ENCODE results near the gene MITF. TPM values are rescaled to one million over a fixed set of nuclear protein-coding genes. Genes with fewer than 3 reads are reported as not detected.

The MITF gene
- total RNA-seq, 2 experiments from 2014 or later: not detected

- no peaks in the 10 kb centered on the region for H3K4me1 ChIP-seq (ENCODE audit: insufficient read depth, low read length, poor library complexity, severe bottlenecking)
- no peaks in the 10 kb centered on the region for H3K9me2 ChIP-seq (ENCODE audit: insufficient read depth, low read length)
- 0 out of 2 replicates have a peak, but pooled peaks cover under 1% of the 10 kb centered on the region for H3K9me3 ChIP-seq (ENCODE audit: low read length)
- H3K27ac ChIP-seq (ENCODE audit: low read depth, low read length, poor library complexity, severe bottlenecking): no peak overlapping the region
- no peak for DNase-seq (ENCODE audit: low spot score)
- intact Hi-C loops (cut with micrococcal nuclease; ENCODE audit: unreplicated experiment): no loop called here
- CTCF ChIA-PET (ENCODE audit: unreplicated experiment): no interaction called here
- H3K79me2 ChIP-seq (ENCODE audit: insufficient read depth, low read depth, low read length): no peaks in the 10 kb centered on the region
- no peaks in the 10 kb centered on the region for H3K36me3 ChIP-seq (ENCODE audit: insufficient read depth, low read length)
- BruUV-seq (replicated peaks): no TSS peak
- POLR2A ChIA-PET: no interaction called here
- H2AFZ ChIP-seq (ENCODE audit: low read length): no peak overlapping the region
- no peak overlapping the region for H3K4me3 ChIP-seq (ENCODE audit: low read depth, low read length, poor library complexity, severe bottlenecking)
- TF ChIP-seq CTCF (conservative IDR thresholded peaks at IDR 0.05; ENCODE audit: low read length) (no peak), EZH2phosphoT487 (IDR thresholded peaks at IDR 0.05; ENCODE audit: borderline replicate concordance, low read depth, low read length) (no peak)
- no peaks in the 10 kb centered on the region for H4K20me1 ChIP-seq (ENCODE audit: insufficient read depth, low read length)
- no peak overlapping the region for H3K4me2 ChIP-seq (ENCODE audit: low read length)
Observed at GRCh38 chr3:69997631-69998307, 258.5 kb downstream of the MITF start.

- TF ChIP-seq CTCF (conservative IDR thresholded peaks at IDR 0.05; ENCODE audit: low read length) (no peak), EZH2phosphoT487 (IDR thresholded peaks at IDR 0.05; ENCODE audit: borderline replicate concordance, low read depth, low read length) (no peak)
- H3K9me2 ChIP-seq (ENCODE audit: insufficient read depth, low read length): no peaks in the 10 kb centered on the region
- 0 out of 2 replicates have a peak, but pooled peaks cover 5% of the 10 kb centered on the region for H3K9me3 ChIP-seq (ENCODE audit: low read length)
- no TSS peak for BruUV-seq (replicated peaks)
- intact Hi-C loops (cut with micrococcal nuclease; ENCODE audit: unreplicated experiment): no loop called here
- no peak overlapping the region for H3K27ac ChIP-seq (ENCODE audit: low read depth, low read length, poor library complexity, severe bottlenecking)
- no peaks in the 10 kb centered on the region for H3K4me1 ChIP-seq (ENCODE audit: insufficient read depth, low read length, poor library complexity, severe bottlenecking)
- POLR2A ChIA-PET: no interaction called here
- H3K36me3 ChIP-seq (ENCODE audit: insufficient read depth, low read length): no peaks in the 10 kb centered on the region
- no peak overlapping the region for H2AFZ ChIP-seq (ENCODE audit: low read length)
- H3K4me2 ChIP-seq (ENCODE audit: low read length): no peak overlapping the region
- H3K79me2 ChIP-seq (ENCODE audit: insufficient read depth, low read depth, low read length): no peaks in the 10 kb centered on the region
- no peak for DNase-seq (ENCODE audit: low spot score)
- CTCF ChIA-PET (ENCODE audit: unreplicated experiment): no interaction called here
- H4K20me1 ChIP-seq (ENCODE audit: insufficient read depth, low read length): no peaks in the 10 kb centered on the region
- no peak overlapping the region for H3K4me3 ChIP-seq (ENCODE audit: low read depth, low read length, poor library complexity, severe bottlenecking)
Observed at GRCh38 chr3:69998759-69999139, 259.5 kb downstream of the MITF start.

- Histone ChIP-seq H3K27ac (ENCODE audit: low read depth, low read length, poor library complexity, severe bottlenecking) (no peak within 1 kb of the TSS), H3K79me2 (ENCODE audit: insufficient read depth, low read depth, low read length) (no peaks in the 10 kb centered on the region), H3K9me2 (ENCODE audit: insufficient read depth, low read length) (no peaks in the 10 kb centered on the region), H2AFZ (ENCODE audit: low read length) (no peak within 1 kb of the TSS), H3K4me1 (ENCODE audit: insufficient read depth, low read length, poor library complexity, severe bottlenecking) (no peaks in the 10 kb centered on the region), H3K36me3 (ENCODE audit: insufficient read depth, low read length) (no peaks in the 10 kb centered on the region), H3K4me3 (ENCODE audit: low read depth, low read length, poor library complexity, severe bottlenecking) (no peak within 1 kb of the TSS), H4K20me1 (ENCODE audit: insufficient read depth, low read length) (no peaks in the 10 kb centered on the region), H3K4me2 (ENCODE audit: low read length) (no peak within 1 kb of the TSS), H3K9me3 (ENCODE audit: low read length) (0 out of 2 replicates have a peak, but pooled peaks cover 5% of the 10 kb centered on the region)
- no peak for TF ChIP-seq CTCF (conservative IDR thresholded peaks at IDR 0.05; ENCODE audit: low read length)
- no peak for TF ChIP-seq EZH2phosphoT487 (IDR thresholded peaks at IDR 0.05; ENCODE audit: borderline replicate concordance, low read depth, low read length)
- ChIA-PET POLR2A (no interaction called here), CTCF (ENCODE audit: unreplicated experiment) (no interaction called here)
- DNase-seq (ENCODE audit: low spot score): no peak
- intact Hi-C loops (cut with micrococcal nuclease; ENCODE audit: unreplicated experiment): no loop called here
- no TSS peak for BruUV-seq (replicated peaks)
Observed at GRCh38 chr3:69999140-70000027, 260.1 kb downstream of the MITF start, which contains the start of gene SAMMSON. Gene SAMMSON (plus strand): TSS chr3:69999733.
